Osteoblast (primary cell): ENCODE data around the gene BARX2. TPM values are rescaled to one million over a fixed set of nuclear protein-coding genes. Genes with fewer than 3 reads are reported as not detected.

Experiments
- DNase-seq: peaks from one replicate; pipeline ENCODE4 v3.0.0; 2011; ENCODE audit warnings: low spot score, mixed read lengths; ENCODE audit not compliant: insufficient read length; ENCODE audit errors: missing footprints
- H2AFZ ChIP-seq: 2 replicates; pipeline ENCODE4 v1.6.0; 2011; ENCODE audit warnings: mild to moderate bottlenecking, low read length
- H3K27ac ChIP-seq: 2 replicates; pipeline ENCODE4 v1.5.1; 2011; ENCODE audit warnings: mild to moderate bottlenecking, low read depth, low read length, moderate library complexity
- H3K27me3 ChIP-seq: 2 replicates; pipeline ENCODE4 v1.6.0; 2012; ENCODE audit warnings: mild to moderate bottlenecking, control low read depth, inconsistent platforms, low read length, moderate library complexity; ENCODE audit not compliant: insufficient read depth
- H3K36me3 ChIP-seq: 2 replicates; pipeline ENCODE4 v1.5.1; 2011; ENCODE audit warnings: mild to moderate bottlenecking, low read length, control low read depth, moderate library complexity; ENCODE audit not compliant: insufficient read depth
- H3K4me1 ChIP-seq: 2 replicates; pipeline ENCODE4 v1.5.1; 2011; ENCODE audit warnings: mild to moderate bottlenecking, low read length, control low read depth, moderate library complexity; ENCODE audit not compliant: insufficient read depth
- H3K4me2 ChIP-seq: 2 replicates; pipeline ENCODE4 v1.6.0; 2011; ENCODE audit warnings: mild to moderate bottlenecking, low read length; ENCODE audit not compliant: insufficient read depth
- H3K4me3 ChIP-seq: fragments of 200-600 bp; sonication (generic); 3 replicates; pipeline ENCODE4 v1.5.1; 2012; ENCODE audit warnings: mild to moderate bottlenecking, low read length, inconsistent platforms; ENCODE audit not compliant: insufficient read depth
- H3K79me2 ChIP-seq: 2 replicates; pipeline ENCODE4 v1.6.0; 2012; ENCODE audit warnings: mild to moderate bottlenecking, low read length, control low read depth, inconsistent platforms; ENCODE audit not compliant: insufficient read depth
- H3K9me3 ChIP-seq: 2 replicates; pipeline ENCODE4 v1.5.1; 2011; ENCODE audit warnings: low read depth, low read length, control low read depth
- H4K20me1 ChIP-seq: 2 replicates; pipeline ENCODE4 v1.6.0; 2012; ENCODE audit warnings: mild to moderate bottlenecking, low read length, control low read depth; ENCODE audit not compliant: insufficient read depth
- CTCF ChIP-seq: IDR thresholded peaks from 2 replicates; pipeline ENCODE4 v1.5.1; 2011; ENCODE audit warnings: mild to moderate bottlenecking, low read depth, low read length, moderate library complexity; ENCODE audit errors: extremely low read depth
- total RNA-seq: library from RNA; depleted of rRNA; stranded (reverse); fragments of >200 nt; gene quantifications from 2 replicates; pipeline ENCODE4 v1.2.3, GENCODE V29; 2012

The BARX2 gene
- total RNA-seq, 1 donor = not detected

- TF ChIP-seq CTCF = no peak
- no peaks in the 10 kb centered on the region for H3K79me2 ChIP-seq
- H3K27ac ChIP-seq = no peak overlapping the region
- H3K4me2 ChIP-seq = no peak overlapping the region
- DNase-seq = no peak
- H4K20me1 ChIP-seq = no peaks in the 10 kb centered on the region
- H3K4me1 ChIP-seq = no peaks in the 10 kb centered on the region
- H3K27me3 ChIP-seq = no peaks in the 10 kb centered on the region
- no peaks in the 10 kb centered on the region for H3K36me3 ChIP-seq
- no peaks in the 10 kb centered on the region for H3K9me3 ChIP-seq
- no peak overlapping the region for H2AFZ ChIP-seq
- no peak overlapping the region for H3K4me3 ChIP-seq
These were observed 47.8 kb downstream of the BARX2 start for GRCh38 chr11:129423426-129423825.

GRCh38 chr11:129425214-129425613 lies 49.6 kb downstream of the BARX2 start:
- H3K79me2 ChIP-seq = no peaks in the 10 kb centered on the region
- no peak for DNase-seq
- no peaks in the 10 kb centered on the region for H3K27me3 ChIP-seq
- H4K20me1 ChIP-seq = no peaks in the 10 kb centered on the region
- no peak overlapping the region for H3K4me3 ChIP-seq
- no peak for TF ChIP-seq CTCF
- no peaks in the 10 kb centered on the region for H3K4me1 ChIP-seq
- H3K9me3 ChIP-seq = no peaks in the 10 kb centered on the region
- no peak overlapping the region for H2AFZ ChIP-seq
- H3K4me2 ChIP-seq = no peak overlapping the region
- H3K36me3 ChIP-seq = no peaks in the 10 kb centered on the region
- H3K27ac ChIP-seq = no peak overlapping the region

GRCh38 chr11:129426038-129426437 lies 50.4 kb downstream of the BARX2 start:
- Histone ChIP-seq H3K9me3 (no peaks in the 10 kb centered on the region), H4K20me1 (no peaks in the 10 kb centered on the region), H3K36me3 (no peaks in the 10 kb centered on the region), H3K27me3 (no peaks in the 10 kb centered on the region), H3K4me1 (no peaks in the 10 kb centered on the region), H2AFZ (no peak overlapping the region), H3K4me3 (no peak overlapping the region), H3K4me2 (no peak overlapping the region), H3K79me2 (no peaks in the 10 kb centered on the region), H3K27ac (no peak overlapping the region)
- DNase-seq = no peak
- TF ChIP-seq CTCF = no peak

- no peak overlapping the region for H2AFZ ChIP-seq
- H3K9me3 ChIP-seq = no peaks in the 10 kb centered on the region
- no peak overlapping the region for H3K4me2 ChIP-seq
- H3K79me2 ChIP-seq = no peaks in the 10 kb centered on the region
- no peaks in the 10 kb centered on the region for H3K27me3 ChIP-seq
- no peak overlapping the region for H3K4me3 ChIP-seq
- TF ChIP-seq CTCF = no peak
- no peak for DNase-seq
- H3K36me3 ChIP-seq = no peaks in the 10 kb centered on the region
- H3K27ac ChIP-seq = no peak overlapping the region
- no peaks in the 10 kb centered on the region for H4K20me1 ChIP-seq
- H3K4me1 ChIP-seq = no peaks in the 10 kb centered on the region
These were observed 51.1 kb downstream of the BARX2 start for GRCh38 chr11:129426776-129427175.
